ENCODE results near the gene POFUT1.

DNA sequence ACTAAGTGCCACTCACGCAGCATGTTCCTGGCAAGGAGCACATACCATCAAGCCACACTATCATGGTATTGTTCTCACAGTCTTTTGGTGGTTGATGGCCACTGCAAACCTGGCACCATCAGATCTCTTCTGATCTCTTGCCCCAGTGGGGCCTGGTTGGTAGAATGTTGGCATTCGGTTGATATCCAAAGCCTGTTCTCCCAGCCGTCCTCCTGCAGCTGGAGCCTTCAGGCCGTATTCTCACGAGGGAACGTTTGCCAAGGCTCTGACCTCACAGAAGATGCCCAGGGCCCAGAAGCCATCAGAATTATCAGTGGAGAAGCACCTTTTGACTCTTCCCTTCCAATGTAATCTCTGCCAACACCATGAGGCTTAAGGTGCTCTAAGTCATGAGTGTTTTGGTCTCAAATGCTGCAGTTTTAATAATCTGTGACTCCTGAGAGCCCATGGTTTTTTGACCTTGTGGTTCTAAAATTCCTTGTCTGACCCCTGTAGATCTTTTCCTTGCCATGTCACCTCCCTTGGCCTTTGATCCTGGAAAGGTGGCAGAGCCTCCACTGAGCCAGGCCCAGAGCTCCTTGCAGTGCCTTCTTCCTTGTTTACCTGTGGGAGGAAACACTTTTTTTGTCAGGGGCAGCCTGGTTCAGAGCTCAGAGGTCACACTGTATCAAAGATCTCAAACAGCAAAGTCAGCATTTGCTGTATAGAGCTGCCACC lies 27.8 kb downstream of the POFUT1 start:
- no peak for TF ChIP-seq POLR2A (IDR thresholded peaks at IDR 0.05)
- TF ChIP-seq, protein P1, sequence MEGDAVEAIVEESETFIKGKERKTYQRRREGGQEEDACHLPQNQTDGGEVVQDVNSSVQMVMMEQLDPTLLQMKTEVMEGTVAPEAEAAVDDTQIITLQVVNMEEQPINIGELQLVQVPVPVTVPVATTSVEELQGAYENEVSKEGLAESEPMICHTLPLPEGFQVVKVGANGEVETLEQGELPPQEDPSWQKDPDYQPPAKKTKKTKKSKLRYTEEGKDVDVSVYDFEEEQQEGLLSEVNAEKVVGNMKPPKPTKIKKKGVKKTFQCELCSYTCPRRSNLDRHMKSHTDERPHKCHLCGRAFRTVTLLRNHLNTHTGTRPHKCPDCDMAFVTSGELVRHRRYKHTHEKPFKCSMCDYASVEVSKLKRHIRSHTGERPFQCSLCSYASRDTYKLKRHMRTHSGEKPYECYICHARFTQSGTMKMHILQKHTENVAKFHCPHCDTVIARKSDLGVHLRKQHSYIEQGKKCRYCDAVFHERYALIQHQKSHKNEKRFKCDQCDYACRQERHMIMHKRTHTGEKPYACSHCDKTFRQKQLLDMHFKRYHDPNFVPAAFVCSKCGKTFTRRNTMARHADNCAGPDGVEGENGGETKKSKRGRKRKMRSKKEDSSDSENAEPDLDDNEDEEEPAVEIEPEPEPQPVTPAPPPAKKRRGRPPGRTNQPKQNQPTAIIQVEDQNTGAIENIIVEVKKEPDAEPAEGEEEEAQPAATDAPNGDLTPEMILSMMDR (IDR thresholded peaks at IDR 0.05) = no peak
- TF ChIP-seq EP300 (IDR thresholded peaks at IDR 0.05) = no peak
